ENCODE data around the gene ATP6V0A1.

The ATP6V0A1 gene

GRCh38 chr17:42561897-42562387, 103.3 kb downstream of the ATP6V0A1 start, which contains the start of gene COASY:
Gene COASY, plus strand, starts transcription at chr17:42562148. Its CDS starts 475 bp downstream, at chr17:42562623.
- peak; percentile 74 for DNase-seq (ENCODE audit: low read depth, low spot score)

GRCh38 chr17:42562388-42563142, 103.9 kb downstream of the ATP6V0A1 start:
- DNase-seq (ENCODE audit: low read depth, low spot score): no peak

GRCh38 chr17:42563143-42563509, 104.4 kb downstream of the ATP6V0A1 start:
- no peak for DNase-seq (ENCODE audit: low read depth, low spot score)

- DNase-seq (ENCODE audit: low read depth, low spot score): no peak
Measured at GRCh38 chr17:42563543-42563942, 104.9 kb downstream of the ATP6V0A1 start.

GRCh38 chr17:42563950-42564349, 105.3 kb downstream of the ATP6V0A1 start:
- no peak for DNase-seq (ENCODE audit: low read depth, low spot score)

GRCh38 chr17:42564815-42565522, 106.3 kb downstream of the ATP6V0A1 start:
- DNase-seq (ENCODE audit: low read depth, low spot score): no peak

GRCh38 chr17:42565523-42566214, 107.0 kb downstream of the ATP6V0A1 start:
- no peak for DNase-seq (ENCODE audit: low read depth, low spot score)

GRCh38 chr17:42566215-42566882, 107.7 kb downstream of the ATP6V0A1 start:
- DNase-seq (ENCODE audit: low read depth, low spot score): no peak

- DNase-seq (ENCODE audit: low read depth, low spot score): peak; percentile 76
Measured at GRCh38 chr17:42566883-42567573, 108.3 kb downstream of the ATP6V0A1 start, which contains the start of gene MLX. Gene MLX, plus strand, starts transcription at chr17:42567100. Its CDS starts 25 bp downstream, at chr17:42567125.

GRCh38 chr17:42568341-42569111, 109.8 kb downstream of the ATP6V0A1 start:
- DNase-seq (ENCODE audit: low read depth, low spot score): no peak

- DNase-seq (ENCODE audit: low read depth, low spot score): no peak
Measured at GRCh38 chr17:42571435-42572225, 113.0 kb downstream of the ATP6V0A1 start.
